Right cardiac atrium (tissue), 5 donors: Measurements from ENCODE around the gene CRIP1. TPM values are rescaled to one million over a fixed set of nuclear protein-coding genes. Genes with fewer than 3 reads are reported as not detected.

ENCODE experiments used
- ATAC-seq, 2 donors: fragments of 200-7000 bp; cut with Tn5 transposase; one replicate each; pipeline versions ENCODE4 v1.8.0 to v1.9.1; 2020; ENCODE audit warnings: moderate library complexity in 2 of 2, mild to moderate bottlenecking in 1 of 2
- DNase-seq, 3 donors: peaks; one replicate each; pipeline ENCODE4 v3.0.0-alpha.2; 2020
- H3K27ac ChIP-seq: one replicate; pipeline ENCODE4 v1.5.1; 2013; ENCODE audit warnings: mild to moderate bottlenecking, low read length, control low read depth, moderate library complexity
- H3K27me3 ChIP-seq: one replicate; pipeline ENCODE4 v1.6.1; 2013; ENCODE audit not compliant: control insufficient read depth, insufficient read depth
- H3K4me1 ChIP-seq: one replicate; pipeline ENCODE4 v1.6.1; 2013; ENCODE audit warnings: low read length; ENCODE audit not compliant: control insufficient read depth, insufficient read depth
- H3K4me3 ChIP-seq: one replicate; pipeline ENCODE4 v1.5.1; 2013; ENCODE audit warnings: low read length, control low read depth
- H3K9me3 ChIP-seq: one replicate; pipeline ENCODE4 v1.6.1; 2013; ENCODE audit warnings: low read length; ENCODE audit not compliant: control insufficient read depth
- WGBS: extraction: QIAGEN DNeasy Blood & Tissue Kit; methylation state at CpG from one replicate; pipeline ENCODE4 v1.1.7; 2013; 5-methylcytosine and 5-hydroxymethylcytosine counted together
- intact Hi-C, 4 donors: fragments of 100-400 bp; cut with DNase I; formaldehyde crosslinking; loops; one replicate each; pipeline versions ENCODE4 v1.11.0 to v1.14.0; 2022 to 2023
- long read RNA-seq, 4 donors: library from polyadenylated mRNA; unstranded; transcript quantifications; one replicate each; pipeline ENCODE4 v2.0.0, GENCODE V29; 2020 to 2021
- polyA plus RNA-seq: library from polyadenylated mRNA; stranded (reverse); fragments of 200-250 nt; gene quantifications from one replicate; pipeline ENCODE4 v1.2.3, GENCODE V29; 2013
- total RNA-seq, 4 donors: library from RNA; stranded (reverse); fragmentation: NEBNext Ultra II Directional; extraction: Animal tissue kit (Norgen Biotek cat#: 25700); gene quantifications; one replicate each; pipeline ENCODE4 v1.2.1, GENCODE V29; 2021
- donor health status: healthy with polysubstance abuse.
- donor health status: DM: no; HTN: yes; CAD: no.
- donor health status: DM: no; HTN: no; CAD: no.
- donor health status: DM: no; HTN: yes; CAD: no; lungs with severe emphysema.
- donor health status: DM: yes; HTN: yes; CAD: no.

CRIP1 gene
- total RNA-seq (100 to 1,000 TPM; 161 to 218 (median 192) TPM), polyA plus RNA-seq (243 TPM)
- long read RNA-seq, donor 1, transcript CRIP1-205 (4 exons, 638 nt), result minor isoform, 6 of 38 reads
- long read RNA-seq, donor 1, transcript CRIP1-201 (5 exons, 1,311 nt), result major isoform, 20 of 38 reads
- long read RNA-seq, donor 1, transcript CRIP1-206 (3 exons, 2,241 nt), result minor isoform, 9 of 38 reads
- long read RNA-seq, donor 1, partial matches to known transcripts, result 0 of 38 reads
- long read RNA-seq, donor 1, other reads (novel, unspliced or antisense), result 3 of 38 reads
- long read RNA-seq, donor 2, transcript CRIP1-201 (5 exons, 1,311 nt), result major isoform, 33 of 72 reads
- long read RNA-seq, donor 2, transcript CRIP1-205 (4 exons, 638 nt), result minor isoform, 5 of 72 reads
- long read RNA-seq, donor 2, transcript CRIP1-206 (3 exons, 2,241 nt), result minor isoform, 26 of 72 reads
- long read RNA-seq, donor 2, transcript CRIP1-204 (2 exons, 1,443 nt), result minor isoform, 6 of 72 reads
- long read RNA-seq, donor 2, partial matches to known transcripts, result 0 of 72 reads
- long read RNA-seq, donor 2, other reads (novel, unspliced or antisense), result 0 of 72 reads
- long read RNA-seq, donor 3, transcript CRIP1-201 (5 exons, 1,311 nt), result minor isoform, 5 of 20 reads
- long read RNA-seq, donor 3, transcript CRIP1-206 (3 exons, 2,241 nt), result major isoform, 6 of 20 reads
- long read RNA-seq, donor 3, partial matches to known transcripts, result 0 of 20 reads
- long read RNA-seq, donor 3, other reads (novel, unspliced or antisense), result 5 of 20 reads
- long read RNA-seq, donor 4, transcript CRIP1-206 (3 exons, 2,241 nt), result minor isoform, 9 of 35 reads
- long read RNA-seq, donor 4, transcript CRIP1-205 (4 exons, 638 nt), result minor isoform, 5 of 35 reads
- long read RNA-seq, donor 4, transcript CRIP1-201 (5 exons, 1,311 nt), result major isoform, 17 of 35 reads
- long read RNA-seq, donor 4, partial matches to known transcripts, result 0 of 35 reads
- long read RNA-seq, donor 4, other reads (novel, unspliced or antisense), result 3 of 35 reads

GRCh38 chr14:105486163-105486973 lies at the start of gene CRIP1:
TSS of gene CRIP1 (plus strand) at chr14:105486886. CDS start at chr14:105487260, 374 bp downstream.
- 6% methylated on average over 56 of the region's 56 CpGs for WGBS
- DNase-seq, result peak; percentile 53 to 83 (median 78)
- no peak for ATAC-seq
- peak within 1 kb of the TSS; percentile 58 for H3K27ac ChIP-seq
- H3K4me3 ChIP-seq, result peak within 1 kb of the TSS; percentile 45
- intact Hi-C loops, result loop anchor here (5.0 to 10.0 kb wide), 5 partner anchors 39 to 282 kb away; partner anchors contain the start of gene MTA1 (in 1 of the 4)
- peaks cover 22% of the 10 kb centered on the region for H3K4me1 ChIP-seq
- no peaks in the 10 kb centered on the region for H3K9me3 ChIP-seq
- H3K27me3 ChIP-seq, result no peaks in the 10 kb centered on the region

- Histone ChIP-seq H3K27ac (no peak overlapping the region), H3K4me1 (no peaks in the 10 kb centered on the region), H3K9me3 (no peaks in the 10 kb centered on the region), H3K4me3 (no peak overlapping the region), H3K27me3 (no peaks in the 10 kb centered on the region)
- DNase-seq (peak in 2 of 3 donors; percentile 50 to 51), ATAC-seq (no peak)
- intact Hi-C loops, result no loop called here
- 88% methylated on average over 31 of the region's 31 CpGs for WGBS
Measured at GRCh38 chr14:105436891-105437722, 49.6 kb upstream of the CRIP1 start.

GRCh38 chr14:105437723-105438500 lies 48.8 kb upstream of the CRIP1 start:
- H3K4me1 ChIP-seq, result no peaks in the 10 kb centered on the region
- intact Hi-C loops, result no loop called here
- H3K27ac ChIP-seq, result no peak overlapping the region
- 93% methylated on average over 18 of the region's 18 CpGs for WGBS
- H3K4me3 ChIP-seq, result no peak overlapping the region
- H3K27me3 ChIP-seq, result no peaks in the 10 kb centered on the region
- ATAC-seq (no peak), DNase-seq (peak in 2 of 3 donors; percentile 12 to 39)
- no peaks in the 10 kb centered on the region for H3K9me3 ChIP-seq

GRCh38 chr14:105439179-105439578 lies 47.5 kb upstream of the CRIP1 start:
- WGBS, result 88% methylated on average over 11 of the region's 11 CpGs
- DNase-seq, result peak in 2 of 3 donors; percentile 28 to 32
- peak in 1 of 2 donors; percentile 27 for ATAC-seq
- Histone ChIP-seq H3K27me3 (no peaks in the 10 kb centered on the region), H3K4me3 (no peak overlapping the region), H3K27ac (no peak overlapping the region), H3K9me3 (no peaks in the 10 kb centered on the region), H3K4me1 (no peaks in the 10 kb centered on the region)
- intact Hi-C loops, result no loop called here

GRCh38 chr14:105439710-105440553 lies 46.8 kb upstream of the CRIP1 start:
- DNase-seq, result peak; percentile 23 to 66 (median 62)
- 91% methylated on average over 33 of the region's 33 CpGs for WGBS
- Histone ChIP-seq H3K27ac (no peak overlapping the region), H3K9me3 (no peaks in the 10 kb centered on the region), H3K27me3 (no peaks in the 10 kb centered on the region), H3K4me1 (no peaks in the 10 kb centered on the region), H3K4me3 (no peak overlapping the region)
- peak; percentile 11 to 12 for ATAC-seq
- intact Hi-C loops, result no loop called here

GRCh38 chr14:105440554-105440900 lies 46.2 kb upstream of the CRIP1 start:
- no peak overlapping the region for H3K27ac ChIP-seq
- H3K27me3 ChIP-seq, result no peaks in the 10 kb centered on the region
- DNase-seq (peak in 2 of 3 donors; percentile 11 to 42), ATAC-seq (peak in 1 of 2 donors; percentile 10)
- H3K9me3 ChIP-seq, result no peaks in the 10 kb centered on the region
- H3K4me3 ChIP-seq, result no peak overlapping the region
- intact Hi-C loops, result no loop called here
- WGBS, result 95% methylated on average over 15 of the region's 15 CpGs
- no peaks in the 10 kb centered on the region for H3K4me1 ChIP-seq

- Histone ChIP-seq H3K27ac (no peak overlapping the region), H3K9me3 (no peaks in the 10 kb centered on the region), H3K4me1 (no peaks in the 10 kb centered on the region), H3K4me3 (no peak overlapping the region), H3K27me3 (no peaks in the 10 kb centered on the region)
- WGBS, result 95% methylated on average over 9 of the region's 9 CpGs
- ATAC-seq, result no peak
- intact Hi-C loops, result no loop called here
- DNase-seq, result peak in 2 of 3 donors; percentile 34 to 44
Measured at GRCh38 chr14:105440992-105441391, 45.7 kb upstream of the CRIP1 start.

GRCh38 chr14:105442125-105442524 lies 44.6 kb upstream of the CRIP1 start:
- H3K27ac ChIP-seq, result no peak overlapping the region
- DNase-seq, result peak in 2 of 3 donors; percentile 16 to 31
- H3K9me3 ChIP-seq, result no peaks in the 10 kb centered on the region
- intact Hi-C loops, result no loop called here
- no peak overlapping the region for H3K4me3 ChIP-seq
- H3K4me1 ChIP-seq, result no peaks in the 10 kb centered on the region
- 77% methylated on average over 17 of the region's 17 CpGs for WGBS
- no peak for ATAC-seq
- H3K27me3 ChIP-seq, result no peaks in the 10 kb centered on the region

- Histone ChIP-seq H3K27ac (no peak overlapping the region), H3K4me1 (no peaks in the 10 kb centered on the region), H3K4me3 (no peak overlapping the region), H3K27me3 (no peaks in the 10 kb centered on the region), H3K9me3 (no peaks in the 10 kb centered on the region)
- intact Hi-C loops, result no loop called here
- 86% methylated on average over 12 of the region's 12 CpGs for WGBS
- ATAC-seq (no peak), DNase-seq (peak in 2 of 3 donors; percentile 9 to 38)
Measured at GRCh38 chr14:105442834-105443233, 43.9 kb upstream of the CRIP1 start.
